Fibroblast of villous mesenchyme (primary cell): ENCODE measurements around the gene PAK6. TPM values are rescaled to one million over a fixed set of nuclear protein-coding genes. Genes with fewer than 3 reads are reported as not detected.
A peak's percentile ranks its signal among the peaks of the same experiment; 100 is the strongest.

Experiments
- DNase-seq: peaks from one replicate; pipeline ENCODE4 v3.0.0-alpha.2; 2010; ENCODE audit warnings: low read depth
- H3K4me3 ChIP-seq: 2 replicates; pipeline ENCODE4 v1.5.1; 2011; ENCODE audit warnings: low read depth, mild to moderate bottlenecking, low read length
- CTCF ChIP-seq: IDR thresholded peaks from 2 replicates; pipeline ENCODE4 v1.5.1; 2012; ENCODE audit warnings: low read depth, mild to moderate bottlenecking, low read length; ENCODE audit not compliant: insufficient read depth
- total RNA-seq: library from RNA; depleted of rRNA; stranded (reverse); fragments of >200 nt; gene quantifications from 2 replicates; pipeline ENCODE4 v1.2.3, GENCODE V29; 2012

The PAK6 gene
- total RNA-seq, 1 donor = under 0.01 TPM

- no peak for DNase-seq
Observed at GRCh38 chr15:40233727-40234577, 4.9 kb upstream of the PAK6 start.

GRCh38 chr15:40234783-40235182 is 4.1 kb upstream of the PAK6 start:
- no peak overlapping the region for H3K4me3 ChIP-seq
- TF ChIP-seq CTCF = no peak

More at GRCh38 chr15:40233727-40234577, 4.9 kb upstream of the PAK6 start:
- no peak overlapping the region for H3K4me3 ChIP-seq
- TF ChIP-seq CTCF = no peak

GRCh38 chr15:40235201-40235885 is 3.5 kb upstream of the PAK6 start:
- no peak for DNase-seq
- no peak for TF ChIP-seq CTCF
- no peak overlapping the region for H3K4me3 ChIP-seq

More at GRCh38 chr15:40234783-40235182, 4.1 kb upstream of the PAK6 start:
- DNase-seq = no peak

- TF ChIP-seq CTCF = no peak
- no peak for DNase-seq
- H3K4me3 ChIP-seq = peak overlapping the region; percentile 40
Observed at GRCh38 chr15:40239404-40239692, 485 bp downstream of the PAK6 start.

- H3K4me3 ChIP-seq = no peak overlapping the region
- DNase-seq = no peak
- TF ChIP-seq CTCF = no peak
Observed at GRCh38 chr15:40239693-40240618, 1.1 kb downstream of the PAK6 start.

DNA sequence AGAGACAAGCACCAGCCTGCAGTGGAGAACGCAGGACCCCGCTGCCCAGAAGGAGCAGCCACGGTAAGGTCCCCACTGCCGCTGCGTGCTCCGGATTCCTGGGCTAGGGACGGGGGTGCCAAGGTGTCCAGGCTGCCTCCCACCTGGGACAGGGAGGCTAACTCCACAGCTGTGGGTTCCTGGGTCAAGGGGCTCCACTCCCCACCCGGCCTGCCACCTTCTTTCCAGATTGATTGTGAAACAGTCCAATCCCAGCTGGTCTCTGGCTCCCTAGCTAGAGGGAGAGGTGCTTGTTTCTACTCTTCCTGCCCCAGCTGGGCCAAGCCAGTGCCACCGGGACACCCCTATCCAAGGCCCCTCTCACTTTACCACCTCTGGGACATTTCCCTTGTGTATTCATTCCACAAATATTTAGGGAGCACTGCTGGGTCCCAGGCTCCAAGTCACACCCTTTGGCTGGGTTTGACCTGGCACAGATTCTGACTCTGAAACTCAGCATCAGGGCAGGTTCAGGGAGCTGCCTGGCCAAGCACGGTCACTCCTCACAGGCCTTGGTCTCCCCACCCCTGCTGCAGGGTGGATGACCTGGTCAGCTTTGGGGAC is 1.9 kb downstream of the PAK6 start:
- DNase-seq = no peak
- no peak overlapping the region for H3K4me3 ChIP-seq
- no peak for TF ChIP-seq CTCF
